GM18861 (cell line): Measurements from ENCODE around the gene ZNF71.

Experiments
- ATAC-seq: cut with Tn5 transposase; IDR thresholded peaks from one replicate; pipeline ENCODE4 v1.9.1; 2021; ENCODE audit not compliant: unreplicated experiment

Gene ZNF71

DNA sequence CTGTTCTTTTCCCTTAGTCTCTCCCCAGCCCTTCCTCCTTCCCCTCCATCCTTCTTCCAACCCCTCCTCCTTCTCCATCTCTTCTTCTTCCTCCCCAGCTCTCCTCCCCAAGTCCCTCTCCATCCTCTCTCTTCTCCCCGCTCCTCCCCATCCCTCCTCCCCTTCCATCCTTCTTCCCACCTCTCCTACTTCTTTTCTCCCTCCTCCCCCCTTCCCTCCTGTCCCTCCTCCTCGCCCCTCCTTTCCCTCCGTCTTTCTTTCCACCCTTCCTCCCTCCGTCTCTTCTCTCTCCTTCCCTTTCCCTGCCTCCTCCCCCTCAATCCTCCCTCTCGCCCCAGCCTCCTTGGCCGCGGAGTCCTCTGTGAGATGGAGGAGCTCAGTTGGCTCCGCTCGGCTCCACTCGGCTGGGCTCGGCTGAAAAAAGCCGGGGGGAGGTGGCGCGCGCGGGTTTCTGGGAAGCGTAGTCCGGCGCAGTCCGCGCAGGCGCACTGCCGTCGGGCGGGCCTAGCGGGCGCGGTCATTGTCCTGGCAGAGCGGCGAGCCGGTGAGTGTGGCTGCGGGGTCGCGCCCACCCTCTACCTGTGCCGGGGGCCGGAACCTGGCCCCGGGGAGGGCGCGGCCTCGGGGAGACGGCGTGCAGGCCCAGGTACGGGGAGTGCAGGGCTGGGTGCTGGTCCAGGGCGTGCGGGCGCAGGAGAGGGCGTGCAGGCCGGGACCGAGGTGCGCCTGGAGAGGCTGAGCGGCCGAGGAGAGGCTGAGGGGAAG, at the start of gene ZNF71:
Gene ZNF71, plus strand, starts transcription at position 520 of the 765 bp plus-strand sequence. CDS start 6,257 bp downstream, outside the sequence.
- ATAC-seq = peak; percentile 85

GRCh38 chr19:56547535-56547934, 47.6 kb upstream of the ZNF71 start:
- no peak for ATAC-seq

DNA sequence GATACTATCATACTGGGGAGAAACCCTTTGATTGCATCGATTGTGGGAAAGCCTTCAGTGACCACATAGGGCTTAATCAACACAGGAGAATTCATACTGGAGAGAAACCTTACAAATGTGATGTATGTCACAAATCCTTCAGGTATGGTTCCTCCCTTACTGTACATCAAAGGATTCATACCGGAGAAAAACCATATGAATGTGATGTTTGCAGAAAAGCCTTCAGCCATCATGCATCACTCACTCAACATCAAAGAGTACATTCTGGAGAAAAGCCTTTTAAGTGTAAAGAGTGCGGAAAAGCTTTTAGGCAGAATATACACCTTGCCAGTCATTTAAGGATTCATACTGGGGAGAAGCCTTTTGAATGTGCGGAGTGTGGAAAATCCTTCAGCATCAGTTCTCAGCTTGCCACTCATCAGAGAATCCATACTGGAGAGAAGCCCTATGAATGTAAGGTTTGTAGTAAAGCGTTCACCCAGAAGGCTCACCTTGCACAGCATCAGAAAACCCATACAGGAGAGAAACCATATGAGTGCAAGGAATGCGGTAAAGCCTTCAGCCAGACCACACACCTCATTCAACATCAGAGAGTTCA, 40.7 kb upstream of the ZNF71 start:
- no peak for ATAC-seq

DNA sequence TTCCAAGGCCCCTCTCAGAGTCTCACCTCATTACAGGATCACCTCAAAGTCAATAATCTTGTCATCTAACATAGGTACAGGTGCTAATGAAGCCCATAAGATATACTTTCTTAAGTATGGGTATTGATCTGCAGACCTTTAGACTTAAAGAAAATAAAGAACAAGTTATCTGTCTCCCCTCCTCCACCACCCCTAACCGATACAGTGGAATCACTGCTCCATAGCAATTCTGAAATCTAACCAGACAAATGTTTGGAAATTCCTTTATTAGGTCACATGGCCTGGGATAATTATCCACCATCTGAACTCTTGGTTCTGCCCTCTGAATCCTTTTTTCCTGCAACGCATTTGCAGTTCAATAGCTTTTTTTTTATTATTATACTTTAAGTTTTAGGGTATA, 32.3 kb upstream of the ZNF71 start:
- ATAC-seq = no peak

DNA sequence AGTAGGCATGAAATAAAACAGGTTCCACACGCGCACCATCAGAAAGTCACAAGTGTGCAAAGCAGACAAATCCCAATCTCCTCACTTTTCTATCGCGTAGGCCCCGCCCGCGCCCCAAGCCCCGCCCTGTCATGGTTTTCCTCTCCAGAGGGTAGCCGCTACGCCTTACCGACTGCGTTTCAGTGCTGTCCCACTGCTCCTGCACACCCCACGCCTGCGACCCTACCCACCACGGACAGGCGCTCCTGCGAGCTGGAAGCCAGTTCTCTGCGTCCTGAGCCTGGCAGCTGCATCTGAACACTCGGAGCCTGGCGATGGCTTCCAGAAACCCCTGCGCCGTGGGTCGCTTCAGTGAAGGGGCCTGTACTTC, 28.2 kb upstream of the ZNF71 start:
- ATAC-seq = peak; percentile 23

DNA sequence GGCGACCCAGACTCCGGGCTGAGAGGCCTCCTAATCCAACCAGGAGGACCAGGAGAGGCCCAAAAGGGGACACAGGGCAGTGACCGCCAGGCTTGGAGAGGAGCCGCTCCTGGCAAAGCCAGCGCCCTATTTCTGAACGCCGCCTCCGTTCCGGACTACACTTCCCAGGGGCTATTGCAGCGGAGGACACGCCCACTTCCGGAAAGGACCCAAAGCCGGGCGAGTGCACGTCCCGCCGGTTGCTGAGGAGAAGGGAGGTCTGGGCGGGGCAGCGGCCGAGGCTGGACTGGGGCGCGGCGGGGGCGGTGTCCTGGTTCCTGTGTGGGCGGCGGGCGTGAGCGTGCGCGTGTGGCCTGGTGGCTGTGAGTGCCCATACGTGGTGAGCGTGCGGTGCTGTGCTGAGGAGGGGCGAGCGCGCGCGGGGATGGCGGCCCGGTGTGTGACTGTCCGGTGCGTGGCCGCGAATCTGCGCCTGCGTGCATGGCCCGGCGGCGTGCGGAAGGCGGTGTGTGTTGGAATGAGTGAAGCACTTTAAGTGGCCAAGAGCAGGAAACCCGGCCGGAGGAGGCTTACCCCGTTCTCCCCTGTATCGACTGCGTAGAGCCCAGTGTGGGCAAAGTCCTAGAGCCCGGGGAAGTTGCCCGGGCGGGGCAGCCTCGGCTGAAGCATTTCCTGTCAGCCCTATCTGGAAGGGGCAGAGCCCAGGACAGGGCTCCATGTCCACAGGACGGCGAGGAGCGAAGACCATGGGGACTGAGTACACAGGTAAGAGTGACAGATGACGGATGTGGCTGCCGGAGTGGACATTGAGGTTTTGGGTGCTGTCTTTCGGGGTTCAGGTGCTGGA, 27.6 kb upstream of the ZNF71 start, which contains the start of gene ZNF470:
Gene ZNF470, plus strand, starts transcription at position 195 of the 847 bp plus-strand sequence. CDS start 2,844 bp downstream, outside the sequence.
- peak; percentile 82 for ATAC-seq

DNA sequence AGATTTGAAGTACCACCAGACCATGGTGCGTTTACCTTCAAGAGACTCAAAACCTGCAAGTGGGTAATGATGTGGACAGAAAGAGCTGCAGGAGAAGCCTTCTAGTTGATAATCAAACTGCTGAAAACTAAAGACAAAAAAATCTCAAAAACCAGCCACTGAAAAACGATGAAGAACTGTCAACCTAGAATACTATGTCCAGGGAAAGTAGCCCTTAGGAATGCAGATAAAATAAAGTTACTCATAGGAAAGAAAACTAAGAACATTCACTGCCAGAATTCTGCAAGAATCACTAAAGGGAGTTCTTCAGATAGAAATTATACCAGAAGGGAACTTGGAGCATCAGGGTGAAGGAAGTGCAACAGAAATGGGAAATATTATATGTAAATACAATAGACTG, 22.5 kb upstream of the ZNF71 start:
- no peak for ATAC-seq

GRCh38 chr19:56573914-56574313, 21.2 kb upstream of the ZNF71 start:
- no peak for ATAC-seq

GRCh38 chr19:56577719-56578602, 17.1 kb upstream of the ZNF71 start:
- ATAC-seq = no peak

DNA sequence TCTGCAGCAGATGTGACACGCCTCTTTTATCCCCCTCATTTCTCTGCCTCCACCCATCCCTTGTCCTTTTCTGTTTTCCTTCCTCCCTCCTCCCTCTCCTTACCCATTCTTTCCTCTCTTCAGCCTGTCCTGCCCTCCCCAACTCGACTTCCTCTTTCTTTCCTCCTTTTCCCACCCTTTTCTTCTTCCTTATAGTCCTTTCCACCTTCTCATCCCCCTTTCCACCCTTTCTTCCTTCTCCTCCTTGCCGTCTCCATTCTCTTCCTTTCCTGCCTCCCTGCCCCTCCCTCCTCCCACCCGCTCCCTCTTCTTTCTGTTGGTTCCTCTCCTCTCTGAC, 688 bp upstream of the ZNF71 start:
- no peak for ATAC-seq

GRCh38 chr19:56595548-56595899, 422 bp downstream of the ZNF71 start:
- ATAC-seq = no peak

DNA sequence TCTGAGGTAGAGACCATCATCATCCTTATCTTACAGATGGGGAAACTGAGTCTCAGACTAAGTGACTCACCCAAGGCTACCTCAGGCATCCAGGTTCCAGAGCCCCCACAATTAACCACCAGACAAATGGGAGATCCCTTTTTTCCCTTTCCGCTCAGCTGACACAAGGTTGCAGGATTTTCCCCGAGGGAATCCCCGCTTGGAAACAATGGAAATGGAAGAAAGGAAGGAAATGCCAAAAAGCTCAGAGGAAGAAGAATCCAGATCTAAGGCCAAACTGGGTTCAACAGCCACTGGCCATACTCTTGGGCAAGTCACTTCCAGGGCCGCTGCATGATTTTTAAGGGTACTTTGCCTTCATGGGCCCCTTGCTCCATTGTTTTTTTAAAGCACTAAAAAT, 1.6 kb downstream of the ZNF71 start:
- no peak for ATAC-seq

- no peak for ATAC-seq
These were observed 2.6 kb downstream of the ZNF71 start for GRCh38 chr19:56597696-56598095.

GRCh38 chr19:56601375-56601774, 6.3 kb downstream of the ZNF71 start:
- no peak for ATAC-seq

- no peak for ATAC-seq
These were observed 8.7 kb downstream of the ZNF71 start for GRCh38 chr19:56603829-56604228.

GRCh38 chr19:56608274-56608964, 13.3 kb downstream of the ZNF71 start:
- ATAC-seq = no peak

DNA sequence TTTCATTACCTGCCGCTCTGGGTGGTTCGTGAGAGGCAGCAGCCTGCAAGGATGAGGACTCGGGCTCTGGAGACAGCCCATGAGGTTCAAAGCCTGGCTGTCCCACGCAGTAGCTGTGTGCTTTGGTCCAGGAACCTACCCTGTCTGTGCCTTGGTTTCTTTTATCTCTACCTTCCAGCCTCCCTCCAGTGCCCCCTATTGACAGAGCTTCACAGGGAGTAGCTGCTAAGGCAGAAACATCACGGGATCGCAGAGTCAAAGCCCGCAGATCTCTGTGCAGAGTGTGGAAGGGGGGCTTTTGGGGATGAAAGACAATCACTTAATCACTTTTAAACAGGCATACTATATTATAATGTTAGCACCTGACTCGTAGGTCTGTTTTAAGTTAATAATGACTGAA, 16.2 kb downstream of the ZNF71 start:
- ATAC-seq = no peak

DNA sequence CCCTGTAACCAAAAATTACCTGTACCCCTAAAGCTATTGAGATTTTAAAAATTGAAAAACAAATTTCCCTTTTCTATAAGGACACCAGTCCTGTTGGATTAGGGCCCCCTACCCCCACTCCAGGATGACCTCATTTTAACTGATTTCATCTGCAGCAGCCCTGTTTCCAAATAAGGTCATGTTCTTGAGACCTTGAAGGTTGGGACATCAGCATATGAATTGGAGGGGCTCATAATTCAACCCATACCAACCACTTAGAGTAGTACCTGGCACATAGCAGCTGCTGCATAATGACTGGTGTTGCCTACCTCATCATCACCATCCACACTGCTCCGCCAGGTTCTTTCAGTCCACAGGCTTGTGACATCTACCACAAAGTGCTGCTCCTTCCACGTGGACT, 17.6 kb downstream of the ZNF71 start:
- ATAC-seq = no peak

DNA sequence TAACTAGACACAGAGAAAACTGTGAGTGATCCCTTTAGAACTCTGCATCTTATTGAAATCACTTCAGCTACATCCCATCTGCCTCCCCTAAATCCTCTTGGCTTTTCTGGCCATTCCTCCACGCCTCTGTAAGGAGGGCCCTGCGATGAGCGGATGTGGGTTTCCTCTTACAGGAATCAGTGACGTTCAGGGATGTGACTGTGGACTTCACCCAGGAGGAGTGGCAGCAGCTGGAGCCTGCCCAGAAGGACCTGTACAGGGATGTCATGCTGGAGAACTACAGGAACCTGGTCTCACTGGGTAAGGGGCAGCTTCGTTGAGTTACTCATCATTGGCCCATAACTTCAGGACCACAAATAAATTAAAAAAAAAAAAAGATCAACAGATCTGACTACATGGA, 18.5 kb downstream of the ZNF71 start:
- ATAC-seq = no peak

- no peak for ATAC-seq
These were observed 22.4 kb downstream of the ZNF71 start for GRCh38 chr19:56617531-56617930.
